HEK293 (cell line): ENCODE data around the gene MOGAT3.

ENCODE experiments used
- CTCF ChIA-PET: fragments of 350-600 bp; formaldehyde crosslinking; extraction: SDS; loops from one replicate; lab custom pipeline; 2021; ENCODE audit warnings: antibody characterized with exemption; lab: Yijun Ruan, JAX
- POLR2A ChIA-PET: fragments of 300-600 bp; formaldehyde crosslinking; extraction: SDS; loops from one replicate; lab custom pipeline; 2020; ENCODE audit warnings: antibody characterized with exemption, inconsistent platforms; lab: Yijun Ruan, JAX
- H3K27ac ChIP-seq: fragments of 200-500 bp; sonication (Bioruptor generic); 2 replicates; pipeline ENCODE4 v1.5.1; 2014; ENCODE audit warnings: low read depth, low read length, control low read depth, inconsistent platforms; ENCODE audit errors: extremely low read depth
- H3K36me3 ChIP-seq, 2 experiments: fragments of 200-500 bp in 1 of 2; sonication (Bioruptor generic) in 1 of 2; 1 replicate in 1 of 2; 2 replicates in 1 of 2; pipeline ENCODE4 v1.5.1; 2014 to 2017; ENCODE audit warnings: inconsistent platforms in 2 of 2, low read length in 2 of 2; ENCODE audit not compliant: control insufficient read depth in 2 of 2, insufficient read depth in 1 of 2
- H3K4me1 ChIP-seq: fragments of 200-500 bp; sonication (Bioruptor generic); 2 replicates; pipeline ENCODE4 v1.5.1; 2014; ENCODE audit warnings: mild to moderate bottlenecking, low read length, inconsistent platforms; ENCODE audit not compliant: control insufficient read depth, insufficient read depth
- H3K4me3 ChIP-seq: 2 replicates; pipeline ENCODE4 v1.5.1; 2011; ENCODE audit warnings: low read depth, mild to moderate bottlenecking, control low read depth, low read length, moderate library complexity
- H3K9me3 ChIP-seq: fragments of 200-500 bp; sonication (Bioruptor generic); 2 replicates; pipeline ENCODE4 v1.5.1; 2014; ENCODE audit warnings: low read depth, low read length, inconsistent platforms; ENCODE audit not compliant: control insufficient read depth, insufficient read depth
- KLF1 ChIP-seq: fragments of 450-650 bp; formaldehyde crosslinking; IDR thresholded peaks from 2 replicates; pipeline ENCODE4 v1.5.1; 2016; ENCODE audit warnings: missing biosample characterization, missing genetic modification characterization
- ZBTB10 ChIP-seq: fragments of 450-650 bp; formaldehyde crosslinking; IDR thresholded peaks from 2 replicates; pipeline ENCODE4 v1.5.1; 2016; ENCODE audit warnings: missing biosample characterization, missing genetic modification characterization
- ZFP3 ChIP-seq: fragments of 450-650 bp; formaldehyde crosslinking; IDR thresholded peaks from 2 replicates; pipeline ENCODE4 v1.5.1; 2016; ENCODE audit warnings: low read depth, missing biosample characterization, missing genetic modification characterization
- ZNF146 ChIP-seq: fragments of 450-650 bp; formaldehyde crosslinking; IDR thresholded peaks from 2 replicates; pipeline ENCODE4 v1.5.1; 2016; ENCODE audit warnings: missing biosample characterization, missing genetic modification characterization
- ZNF18 ChIP-seq: fragments of 450-650 bp; formaldehyde crosslinking; IDR thresholded peaks from 2 replicates; pipeline ENCODE4 v1.5.1; 2016; ENCODE audit warnings: missing biosample characterization, missing genetic modification characterization
- ZNF600 ChIP-seq: fragments of 450-650 bp; formaldehyde crosslinking; IDR thresholded peaks from 2 replicates; pipeline ENCODE4 v1.5.1; 2016; ENCODE audit warnings: missing biosample characterization, missing genetic modification characterization
- ZNF658 ChIP-seq: fragments of 450-650 bp; formaldehyde crosslinking; IDR thresholded peaks from 2 replicates; pipeline ENCODE4; 2016; ENCODE audit warnings: missing biosample characterization, missing genetic modification characterization
- ZNF792 ChIP-seq: fragments of 450-650 bp; formaldehyde crosslinking; IDR thresholded peaks from 2 replicates; pipeline ENCODE4 v1.5.1; 2016; ENCODE audit warnings: missing biosample characterization, missing genetic modification characterization
- TF ChIP-seq, protein P1 (sequence below): fragments of 450-650 bp; formaldehyde crosslinking; IDR thresholded peaks from 2 replicates; pipeline ENCODE4 v1.5.1; 2016; ENCODE audit warnings: missing biosample characterization, missing genetic modification characterization
- TF ChIP-seq, protein P2 (sequence below): fragments of 450-650 bp; formaldehyde crosslinking; IDR thresholded peaks from 2 replicates; pipeline ENCODE4 v1.5.1; 2016; ENCODE audit warnings: missing biosample characterization, missing genetic modification characterization
- TF ChIP-seq, protein P3 (sequence below): fragments of 450-650 bp; formaldehyde crosslinking; IDR thresholded peaks from 2 replicates; pipeline ENCODE4 v1.5.0; 2017; ENCODE audit warnings: missing biosample characterization, missing genetic modification characterization, borderline replicate concordance

MOGAT3 gene

GRCh38 chr7:101240226-101241014, 39.6 kb upstream of the MOGAT3 start (continued):
- TF ChIP-seq ZNF18 (tag by site-specific recombination), result no peak
- TF ChIP-seq, protein P1, sequence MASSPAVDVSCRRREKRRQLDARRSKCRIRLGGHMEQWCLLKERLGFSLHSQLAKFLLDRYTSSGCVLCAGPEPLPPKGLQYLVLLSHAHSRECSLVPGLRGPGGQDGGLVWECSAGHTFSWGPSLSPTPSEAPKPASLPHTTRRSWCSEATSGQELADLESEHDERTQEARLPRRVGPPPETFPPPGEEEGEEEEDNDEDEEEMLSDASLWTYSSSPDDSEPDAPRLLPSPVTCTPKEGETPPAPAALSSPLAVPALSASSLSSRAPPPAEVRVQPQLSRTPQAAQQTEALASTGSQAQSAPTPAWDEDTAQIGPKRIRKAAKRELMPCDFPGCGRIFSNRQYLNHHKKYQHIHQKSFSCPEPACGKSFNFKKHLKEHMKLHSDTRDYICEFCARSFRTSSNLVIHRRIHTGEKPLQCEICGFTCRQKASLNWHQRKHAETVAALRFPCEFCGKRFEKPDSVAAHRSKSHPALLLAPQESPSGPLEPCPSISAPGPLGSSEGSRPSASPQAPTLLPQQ (tag by site-specific recombination), result no peak
- TF ChIP-seq, protein P2, sequence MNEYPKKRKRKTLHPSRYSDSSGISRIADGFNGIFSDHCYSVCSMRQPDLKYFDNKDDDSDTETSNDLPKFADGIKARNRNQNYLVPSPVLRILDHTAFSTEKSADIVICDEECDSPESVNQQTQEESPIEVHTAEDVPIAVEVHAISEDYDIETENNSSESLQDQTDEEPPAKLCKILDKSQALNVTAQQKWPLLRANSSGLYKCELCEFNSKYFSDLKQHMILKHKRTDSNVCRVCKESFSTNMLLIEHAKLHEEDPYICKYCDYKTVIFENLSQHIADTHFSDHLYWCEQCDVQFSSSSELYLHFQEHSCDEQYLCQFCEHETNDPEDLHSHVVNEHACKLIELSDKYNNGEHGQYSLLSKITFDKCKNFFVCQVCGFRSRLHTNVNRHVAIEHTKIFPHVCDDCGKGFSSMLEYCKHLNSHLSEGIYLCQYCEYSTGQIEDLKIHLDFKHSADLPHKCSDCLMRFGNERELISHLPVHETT, result no peak
- TF ChIP-seq ZNF792 (tag by site-specific recombination), result no peak
- TF ChIP-seq ZBTB10 (tag by site-specific recombination), result no peak
- peak; percentile 90 for TF ChIP-seq KLF1 (tag by site-specific recombination)

DNA sequence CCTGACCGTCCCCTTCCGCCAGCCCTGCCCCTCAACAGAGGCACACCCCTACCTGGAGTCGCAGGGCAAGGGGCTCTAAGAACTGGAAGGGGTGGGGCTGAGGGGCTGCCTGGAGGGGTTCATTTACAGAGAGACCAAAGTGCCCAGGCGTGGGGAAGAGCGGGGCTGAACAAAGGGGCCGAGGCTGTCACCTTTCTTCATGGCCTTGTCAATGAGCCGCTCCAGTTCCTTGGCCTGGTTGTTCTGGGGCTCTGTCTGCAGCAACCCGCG, 39.0 kb upstream of the MOGAT3 start:
- ChIA-PET POLR2A (no interaction called here), CTCF (no interaction called here)
- no peak overlapping the region for H3K27ac ChIP-seq

DNA sequence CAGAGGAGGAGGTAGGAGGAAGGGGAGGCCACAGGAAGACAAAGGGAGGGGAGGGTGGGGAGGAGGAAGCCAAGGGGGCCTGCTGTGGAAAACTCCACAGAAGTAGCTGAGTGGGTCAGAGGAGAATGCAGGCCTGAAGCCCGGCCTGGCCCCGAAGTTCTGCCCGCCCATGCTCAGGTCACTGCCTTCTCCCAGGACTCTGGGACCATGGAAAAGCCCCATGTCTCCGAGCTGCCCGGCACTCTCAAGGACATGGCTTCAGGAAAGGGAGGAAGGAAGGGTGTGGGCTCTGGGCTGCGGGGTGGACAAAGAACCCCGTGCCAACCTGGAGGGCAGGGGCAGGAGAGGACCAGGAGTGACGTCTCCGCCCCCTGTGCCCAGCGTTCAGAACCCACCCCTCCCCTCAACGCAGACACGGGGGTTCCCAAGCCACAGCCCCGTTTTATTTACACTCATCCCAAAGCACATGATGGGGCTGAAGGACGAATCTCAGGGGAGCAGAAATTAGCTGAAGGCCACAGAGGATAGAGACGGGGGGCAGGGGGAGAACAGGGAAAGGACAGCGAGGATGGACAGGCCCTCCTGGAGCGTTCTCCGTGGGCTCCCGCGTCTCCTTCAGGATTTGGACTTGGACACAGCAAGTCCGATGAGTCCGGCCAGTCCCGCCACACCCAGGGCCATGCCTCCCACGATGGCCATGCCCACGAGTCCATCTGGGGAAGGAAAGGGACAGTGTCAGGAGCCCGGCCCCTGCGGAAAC, 38.5 kb upstream of the MOGAT3 start:
- H3K27ac ChIP-seq, result no peak overlapping the region
- H3K4me3 ChIP-seq, result no peak overlapping the region
- ChIA-PET CTCF (interaction anchor here (1.2 kb wide), 1 partner anchor 95 kb away, joined by 3 read pairs; no protein-coding TSS in a partner anchor), POLR2A (no interaction called here)
- H3K4me1 ChIP-seq, result no peaks in the 10 kb centered on the region
- H3K36me3 ChIP-seq, result peaks cover 0 to 46% of the 10 kb centered on the region in 2 experiments; a peak in 2 of 3 replicates
- no peaks in the 10 kb centered on the region for H3K9me3 ChIP-seq
- TF ChIP-seq ZNF146 (tag by site-specific recombination), result no peak
- no peak for TF ChIP-seq ZFP3
- TF ChIP-seq, protein P2, result no peak

More for the DNA sequence above, 39.0 kb upstream of the MOGAT3 start:
- no peaks in the 10 kb centered on the region for H3K9me3 ChIP-seq
- TF ChIP-seq ZNF658, result no peak
- TF ChIP-seq, protein P3, sequence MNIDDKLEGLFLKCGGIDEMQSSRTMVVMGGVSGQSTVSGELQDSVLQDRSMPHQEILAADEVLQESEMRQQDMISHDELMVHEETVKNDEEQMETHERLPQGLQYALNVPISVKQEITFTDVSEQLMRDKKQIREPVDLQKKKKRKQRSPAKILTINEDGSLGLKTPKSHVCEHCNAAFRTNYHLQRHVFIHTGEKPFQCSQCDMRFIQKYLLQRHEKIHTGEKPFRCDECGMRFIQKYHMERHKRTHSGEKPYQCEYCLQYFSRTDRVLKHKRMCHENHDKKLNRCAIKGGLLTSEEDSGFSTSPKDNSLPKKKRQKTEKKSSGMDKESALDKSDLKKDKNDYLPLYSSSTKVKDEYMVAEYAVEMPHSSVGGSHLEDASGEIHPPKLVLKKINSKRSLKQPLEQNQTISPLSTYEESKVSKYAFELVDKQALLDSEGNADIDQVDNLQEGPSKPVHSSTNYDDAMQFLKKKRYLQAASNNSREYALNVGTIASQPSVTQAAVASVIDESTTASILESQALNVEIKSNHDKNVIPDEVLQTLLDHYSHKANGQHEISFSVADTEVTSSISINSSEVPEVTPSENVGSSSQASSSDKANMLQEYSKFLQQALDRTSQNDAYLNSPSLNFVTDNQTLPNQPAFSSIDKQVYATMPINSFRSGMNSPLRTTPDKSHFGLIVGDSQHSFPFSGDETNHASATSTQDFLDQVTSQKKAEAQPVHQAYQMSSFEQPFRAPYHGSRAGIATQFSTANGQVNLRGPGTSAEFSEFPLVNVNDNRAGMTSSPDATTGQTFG (tag by site-specific recombination), result no peak
- no peak for TF ChIP-seq ZNF600 (tag by site-specific recombination)
- TF ChIP-seq, all 188 proteins: peak for 0
- H3K4me1 ChIP-seq, result no peaks in the 10 kb centered on the region
- H3K36me3 ChIP-seq, result peaks cover 0 to 45% of the 10 kb centered on the region in 2 experiments; a peak in 2 of 3 replicates
- no peak overlapping the region for H3K4me3 ChIP-seq
